HepG2 (cell line): Measurements from ENCODE around the gene VWA1. TPM values are rescaled to one million over a fixed set of nuclear protein-coding genes. Genes with fewer than 3 reads are reported as not detected.

Experiments used
- ARID4A ChIP-seq: sonication (generic); formaldehyde crosslinking; IDR thresholded peaks from 2 replicates; pipeline ENCODE4 v1.5.0; 2020; ENCODE audit warnings: mild to moderate bottlenecking, missing genetic modification reagents, borderline replicate concordance
- ELF4 ChIP-seq: sonication (generic); formaldehyde crosslinking; IDR thresholded peaks from 2 replicates; pipeline ENCODE4 v1.5.0; 2020; ENCODE audit warnings: missing genetic modification reagents, mild to moderate bottlenecking, moderate library complexity, borderline replicate concordance
- IKZF1 ChIP-seq: fragments of 450-650 bp; IDR thresholded peaks from 2 replicates; pipeline ENCODE4 v1.7.1; 2016
- KDM5B ChIP-seq: sonication (generic); formaldehyde crosslinking; IDR thresholded peaks from 2 replicates; pipeline ENCODE4 v1.4.0; 2020; ENCODE audit warnings: missing genetic modification reagents, mild to moderate bottlenecking, borderline replicate concordance
- MTA3 ChIP-seq: sonication (generic); formaldehyde crosslinking; IDR thresholded peaks from 2 replicates; pipeline ENCODE4 v1.4.0; 2020; ENCODE audit warnings: missing genetic modification reagents
- NCOA2 ChIP-seq: sonication (generic); formaldehyde crosslinking; IDR thresholded peaks from 2 replicates; pipeline ENCODE4 v1.8.0; 2022; ENCODE audit warnings: inconsistent platforms
- NCOR1 ChIP-seq: fragments of 200-600 bp; sonication (generic); IDR thresholded peaks from 2 replicates; pipeline ENCODE4 v1.7.0; 2017; ENCODE audit warnings: antibody characterized with exemption, low read length, borderline replicate concordance
- NR3C1 ChIP-seq: sonication (generic); formaldehyde crosslinking; IDR thresholded peaks from 2 replicates; pipeline ENCODE4 v1.4.0; 2020; ENCODE audit warnings: missing genetic modification reagents
- PLSCR1 ChIP-seq: sonication (generic); formaldehyde crosslinking; IDR thresholded peaks from 2 replicates; pipeline ENCODE4 v1.5.0; 2020; ENCODE audit warnings: missing genetic modification reagents, mild to moderate bottlenecking, borderline replicate concordance
- STAG1 ChIP-seq: sonication (generic); formaldehyde crosslinking; IDR thresholded peaks from 2 replicates; pipeline ENCODE4 v1.4.0; 2020; ENCODE audit warnings: missing genetic modification reagents
- SYNCRIP ChIP-seq: fragments of 200-400 bp; formaldehyde crosslinking; IDR thresholded peaks from 2 replicates; pipeline ENCODE4 v1.6.1; 2018; ENCODE audit warnings: mild to moderate bottlenecking, low read depth, low read length; ENCODE audit not compliant: insufficient read depth
- TCF7L2 ChIP-seq: IDR thresholded peaks from 2 replicates; pipeline ENCODE4 v1.6.1; 2011; ENCODE audit warnings: mild to moderate bottlenecking, low read depth, low read length, moderate library complexity
- TEF ChIP-seq: sonication (generic); formaldehyde crosslinking; IDR thresholded peaks from 2 replicates; pipeline ENCODE4 v1.5.0; 2020; ENCODE audit warnings: missing genetic modification reagents
- ZHX1 ChIP-seq: sonication (generic); formaldehyde crosslinking; IDR thresholded peaks from 2 replicates; pipeline ENCODE4 v1.8.1; 2022; ENCODE audit warnings: low read depth, mild to moderate bottlenecking, missing genetic modification reagents
- ZNF234 ChIP-seq: sonication (generic); formaldehyde crosslinking; conservative IDR thresholded peaks from 2 replicates; pipeline ENCODE4 v1.5.1; 2020; ENCODE audit warnings: mild to moderate bottlenecking, missing genetic modification reagents
- ZNF282 ChIP-seq: fragments of 450-650 bp; IDR thresholded peaks from 2 replicates; pipeline ENCODE4 v1.6.1; 2018; ENCODE audit not compliant: partially characterized antibody
- ZNF34 ChIP-seq: sonication (generic); formaldehyde crosslinking; IDR thresholded peaks from 2 replicates; pipeline ENCODE4 v1.4.0; 2020; ENCODE audit warnings: mild to moderate bottlenecking, missing genetic modification reagents, borderline replicate concordance
- ZNF343 ChIP-seq: sonication (generic); formaldehyde crosslinking; IDR thresholded peaks from 2 replicates; pipeline ENCODE4 v1.4.0; 2020; ENCODE audit warnings: mild to moderate bottlenecking, missing genetic modification reagents
- ZNF414 ChIP-seq: sonication (generic); formaldehyde crosslinking; IDR thresholded peaks from 2 replicates; pipeline ENCODE4 v1.5.0; 2020; ENCODE audit warnings: missing genetic modification reagents
- ZNF598 ChIP-seq: sonication (generic); formaldehyde crosslinking; IDR thresholded peaks from 2 replicates; pipeline ENCODE4 v1.5.1; 2020; ENCODE audit warnings: mild to moderate bottlenecking, missing genetic modification reagents, borderline replicate concordance
- ZNF605 ChIP-seq: sonication (generic); formaldehyde crosslinking; IDR thresholded peaks from 2 replicates; pipeline ENCODE4 v1.8.0; 2022; ENCODE audit warnings: mild to moderate bottlenecking, missing genetic modification reagents
- polyA plus RNA-seq, 8 experiments: library from polyadenylated mRNA; depleted of rRNA in 3 of 8; stranded (reverse) in 7 of 8; unstranded in 1 of 8; fragments of >200 nt; fragmentation: Illumina TruSeq in 4 of 8; extraction: Trizol in 4 of 8; gene quantifications; 2 replicates each; pipeline versions ENCODE4 v1.2.1 to v1.2.3, GENCODE V29; 2011 to 2016; ENCODE audit warnings: low read depth in 4 of 8, missing spikeins in 1 of 8, mixed read lengths in 1 of 8; ENCODE audit not compliant: insufficient read depth in 1 of 8
- total RNA-seq, 5 experiments: library from RNA; depleted of rRNA; stranded (reverse); fragments of >200 nt; fragmentation: Illumina TruSeq; extraction: Trizol; gene quantifications; 2 replicates each; pipeline ENCODE4 v1.2.3, GENCODE V29; 2016; ENCODE audit warnings: low read depth in 1 of 5

The VWA1 gene
- total and polyA plus RNA-seq, 2 of the 13 experiments (the other 11 are each of a cell fraction or from before 2014, with no cell fraction given) = 40.9 to 57.5 TPM

- TF ChIP-seq ZNF343 (no peak), ZNF598 (CRISPR knock-in tag) (0 out of 2 replicates have a peak, but pooled peaks have one; percentile 9), KDM5B (CRISPR knock-in tag) (no peak; the same call in 1 of the 2 replicates), TEF (CRISPR knock-in tag) (no peak), MTA3 (no peak), ZNF234 (CRISPR knock-in tag) (no peak), IKZF1 (no peak), ZNF414 (no peak), ZNF282 (no peak), NCOR1 (no peak), ARID4A (peak; percentile 82; the same call in 1 of the 2 replicates), SYNCRIP (no peak), NR3C1 (CRISPR knock-in tag) (no peak), ELF4 (CRISPR knock-in tag) (no peak), STAG1 (CRISPR knock-in tag) (peak; percentile 11; the same call in 1 of the 2 replicates), ZNF605 (CRISPR knock-in tag) (0 out of 2 replicates have a peak, but pooled peaks have one; percentile 25), NCOA2 (CRISPR knock-in tag) (peak; percentile 58; the same call in 1 of the 2 replicates), ZHX1 (CRISPR knock-in tag) (no peak), PLSCR1 (CRISPR knock-in tag) (no peak), ZNF34 (CRISPR knock-in tag) (no peak), TCF7L2 (no peak)
These were observed 14.2 kb upstream of the VWA1 start, which contains the start of gene ANKRD65 (continued) for GRCh38 chr1:1421147-1421906.
